ENCODE results near the gene KRTAP16-1. TPM values are rescaled to one million over a fixed set of nuclear protein-coding genes. Genes with fewer than 3 reads are reported as not detected.

Gene KRTAP16-1
- total and polyA plus RNA-seq, 2 donors (not counting 3 experiments of a cell fraction or from before 2014, with no cell fraction given), result not detected

DNA sequence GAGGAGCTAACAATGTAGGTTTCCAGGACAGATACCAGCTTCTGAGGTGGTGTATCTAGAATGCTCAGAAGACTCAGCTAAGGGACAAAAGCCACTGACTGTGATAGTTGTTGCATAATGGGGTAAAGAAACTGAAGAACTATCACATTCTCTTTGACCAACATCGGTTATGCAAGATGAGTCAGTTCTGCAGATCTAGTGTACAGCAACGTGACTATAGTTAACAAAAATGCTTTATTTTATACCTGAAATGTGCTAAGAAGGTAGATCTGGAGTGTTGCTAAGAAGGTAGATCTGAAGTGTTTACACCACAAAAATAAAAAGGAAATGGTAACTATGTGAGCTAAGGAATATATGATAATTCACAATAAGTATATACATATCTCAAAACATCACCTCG lies 41.4 kb downstream of the KRTAP16-1 start:
- no peak overlapping the region for H2AFZ ChIP-seq (ENCODE audit: low read depth, low read length)
- POLR2A ChIA-PET, result no interaction called here
- no peak overlapping the region for H3K4me3 ChIP-seq (replicated peaks in 1 of 3; ENCODE audit: insufficient read depth in 1 of 3, low read depth in 1 of 3, low read length in 3 of 3)
- no peak overlapping the region for H3K4me2 ChIP-seq (ENCODE audit: insufficient read depth, low read length)
- H4K20me1 ChIP-seq (replicated peaks; ENCODE audit: control insufficient read depth, extremely low read depth, insufficient read depth, low read length), result no peaks in the 10 kb centered on the region
- intact Hi-C loops (cut with micrococcal nuclease), result no loop called here
- FAIRE-seq (no peak), DNase-seq (ENCODE audit: low read depth, low spot score) (no peak)
- H3K79me2 ChIP-seq (ENCODE audit: control insufficient read depth, insufficient read depth, low read length), result no peaks in the 10 kb centered on the region
- H3K9ac ChIP-seq (replicated peaks; ENCODE audit: extremely low read depth, insufficient read depth, low read length), result no peak overlapping the region
- H3K27me3 ChIP-seq (ENCODE audit: control insufficient read depth in 2 of 2, insufficient read depth in 2 of 2, low read length in 2 of 2), result no peaks in the 10 kb centered on the region
- no TSS peak for BruUV-seq (replicated peaks)
- dilution Hi-C loops (cut with MboI; ENCODE audit: extremely low pct_ligation_motif_present, low sequenced_read_pairs), result no loop called here
- H3K9me3 ChIP-seq (replicated peaks; ENCODE audit: control insufficient read depth, insufficient read depth, low read length), result no peaks in the 10 kb centered on the region
- CTCF ChIA-PET, result no interaction called here
- H3K4me1 ChIP-seq (ENCODE audit: control insufficient read depth, extremely low read depth, insufficient read depth, low read length), result no peaks in the 10 kb centered on the region
- no peak overlapping the region for H3K27ac ChIP-seq (ENCODE audit: insufficient read depth, low read depth, low read length)
- H3K9me1 ChIP-seq (replicated peaks; ENCODE audit: control insufficient read depth, extremely low read depth, insufficient read depth, low read length), result no peaks in the 10 kb centered on the region
- H3K36me3 ChIP-seq (ENCODE audit: control insufficient read depth in 2 of 2, extremely low read depth in 1 of 2, insufficient read depth in 2 of 2, low read length in 2 of 2), result no peaks in the 10 kb centered on the region
- no peak for TF ChIP-seq CTCF (IDR thresholded peaks at IDR 0.05; ENCODE audit: extremely low read depth in 1 of 2, insufficient read depth in 1 of 2, low read depth in 1 of 2, low read length in 2 of 2)
- TF ChIP-seq JUN (IDR thresholded peaks at IDR 0.05; ENCODE audit: borderline replicate concordance, insufficient read depth, insufficient read length, low read depth), result no peak
- TF ChIP-seq FOS (IDR thresholded peaks at IDR 0.05; ENCODE audit: borderline replicate concordance, insufficient read depth, low read length), result no peak
- no peak for TF ChIP-seq POLR2A (IDR thresholded peaks at IDR 0.05; ENCODE audit: low read depth, low read length)
- TF ChIP-seq, protein P1, sequence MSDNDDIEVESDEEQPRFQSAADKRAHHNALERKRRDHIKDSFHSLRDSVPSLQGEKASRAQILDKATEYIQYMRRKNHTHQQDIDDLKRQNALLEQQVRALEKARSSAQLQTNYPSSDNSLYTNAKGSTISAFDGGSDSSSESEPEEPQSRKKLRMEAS (IDR thresholded peaks at IDR 0.05; ENCODE audit: insufficient read depth, insufficient read length), result no peak
- no peak for TF ChIP-seq POLR2AphosphoS5 (IDR thresholded peaks at IDR 0.05; ENCODE audit: insufficient read depth, low read depth, low read length)
- TF ChIP-seq MYC (IDR thresholded peaks at IDR 0.05; ENCODE audit: low read depth, low read length), result no peak
- no peak for TF ChIP-seq GATA2 (IDR thresholded peaks at IDR 0.05; ENCODE audit: insufficient read depth, insufficient read length, low read depth, low read length)
- TF ChIP-seq EZH2 (IDR thresholded peaks at IDR 0.05; ENCODE audit: borderline replicate concordance, low read depth, low read length, severe bottlenecking), result no peak

Data from endothelial cell of umbilical vein (primary cell).